RWPE2 (cell line): ENCODE data around the gene VIPR2.

Source experiments
- ATAC-seq: fragments of 200-7000 bp; cut with Tn5 transposase; 3 replicates; pipeline ENCODE4 v1.9.1; 2021; ENCODE audit warnings: low read depth
- DNase-seq: peaks from one replicate; pipeline ENCODE4 v3.0.0-alpha.2; 2020; ENCODE audit warnings: low spot score
- H3K27ac ChIP-seq: fragments of 450-650 bp; 2 replicates; pipeline ENCODE4 v1.5.1; 2017; ENCODE audit warnings: mild to moderate bottlenecking; ENCODE audit not compliant: poor library complexity, severe bottlenecking
- H3K27me3 ChIP-seq: fragments of 250-450 bp; sonication (Bioruptor Pico); 2 replicates; pipeline ENCODE4 v1.5.1; 2021; ENCODE audit warnings: mild to moderate bottlenecking, moderate library complexity; ENCODE audit not compliant: insufficient read depth, poor library complexity, severe bottlenecking
- H3K36me3 ChIP-seq: fragments of 250-450 bp; sonication (Bioruptor Pico); 2 replicates; pipeline ENCODE4 v1.5.1; 2020; ENCODE audit warnings: low read depth, mild to moderate bottlenecking, moderate library complexity
- H3K4me1 ChIP-seq: fragments of 250-450 bp; sonication (Bioruptor Pico); 2 replicates; pipeline ENCODE4 v1.5.1; 2021; ENCODE audit warnings: mild to moderate bottlenecking, moderate library complexity; ENCODE audit not compliant: insufficient read depth, poor library complexity, severe bottlenecking
- H3K4me3 ChIP-seq: fragments of 250-450 bp; sonication (Bioruptor Pico); 2 replicates; pipeline ENCODE4 v1.5.1; 2021; ENCODE audit warnings: mild to moderate bottlenecking, moderate library complexity; ENCODE audit not compliant: severe bottlenecking
- H3K9me3 ChIP-seq: fragments of 250-450 bp; sonication (Bioruptor Pico); 2 replicates; pipeline ENCODE4 v1.5.1; 2021; ENCODE audit warnings: mild to moderate bottlenecking, moderate library complexity; ENCODE audit not compliant: severe bottlenecking
- TF ChIP-seq, protein P1 (sequence below): fragments of 450-650 bp; IDR thresholded peaks from one replicate; pipeline ENCODE4 v1.5.1; 2017; ENCODE audit warnings: mild to moderate bottlenecking, moderate library complexity; ENCODE audit not compliant: poor library complexity, severe bottlenecking

VIPR2 gene

DNA sequence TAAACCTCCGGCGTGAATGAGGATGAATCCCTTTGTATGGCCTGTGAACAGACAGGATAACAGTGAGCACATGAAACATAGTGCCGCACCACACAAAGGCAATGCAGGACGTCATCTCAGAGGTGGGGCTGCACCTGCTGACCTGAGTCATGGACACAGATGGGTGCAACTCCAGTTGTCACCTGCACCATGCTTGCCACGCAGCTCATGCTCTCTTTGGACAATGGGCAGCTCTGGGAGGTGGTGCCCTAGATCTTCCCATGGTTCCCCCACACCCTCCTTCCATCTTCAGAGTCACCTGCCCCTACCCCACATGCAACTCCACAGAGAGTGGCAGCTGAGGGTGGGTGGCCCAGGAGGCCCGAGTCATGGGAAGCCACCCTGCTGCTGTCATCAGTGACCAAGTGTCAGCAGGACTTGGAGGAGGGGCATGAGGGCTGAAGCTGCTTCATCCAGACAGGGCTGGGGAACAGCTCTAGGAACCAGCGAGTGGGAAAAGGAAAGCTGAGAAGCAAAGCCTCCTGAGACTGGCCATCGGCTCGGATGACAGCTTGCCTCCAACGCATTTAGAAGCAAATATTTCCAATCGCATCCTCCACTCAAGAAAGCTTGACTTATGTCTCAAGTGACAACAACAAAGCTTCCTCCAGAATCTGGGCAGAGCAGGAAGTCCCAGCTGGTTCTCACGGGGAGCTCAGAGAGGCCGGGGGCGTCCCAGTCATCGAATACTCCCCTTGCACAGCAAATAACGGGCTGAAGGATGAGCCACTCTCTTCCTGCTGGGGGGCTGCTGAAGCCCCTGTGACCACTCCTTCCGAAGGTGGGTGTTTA lies 27.1 kb downstream of the VIPR2 start:
- Histone ChIP-seq H3K4me1 (no peaks in the 10 kb centered on the region), H3K36me3 (no peaks in the 10 kb centered on the region), H3K27ac (no peak overlapping the region), H3K9me3 (no peaks in the 10 kb centered on the region), H3K4me3 (no peak overlapping the region), H3K27me3 (peaks cover 11% of the 10 kb centered on the region)
- TF ChIP-seq, protein P1, sequence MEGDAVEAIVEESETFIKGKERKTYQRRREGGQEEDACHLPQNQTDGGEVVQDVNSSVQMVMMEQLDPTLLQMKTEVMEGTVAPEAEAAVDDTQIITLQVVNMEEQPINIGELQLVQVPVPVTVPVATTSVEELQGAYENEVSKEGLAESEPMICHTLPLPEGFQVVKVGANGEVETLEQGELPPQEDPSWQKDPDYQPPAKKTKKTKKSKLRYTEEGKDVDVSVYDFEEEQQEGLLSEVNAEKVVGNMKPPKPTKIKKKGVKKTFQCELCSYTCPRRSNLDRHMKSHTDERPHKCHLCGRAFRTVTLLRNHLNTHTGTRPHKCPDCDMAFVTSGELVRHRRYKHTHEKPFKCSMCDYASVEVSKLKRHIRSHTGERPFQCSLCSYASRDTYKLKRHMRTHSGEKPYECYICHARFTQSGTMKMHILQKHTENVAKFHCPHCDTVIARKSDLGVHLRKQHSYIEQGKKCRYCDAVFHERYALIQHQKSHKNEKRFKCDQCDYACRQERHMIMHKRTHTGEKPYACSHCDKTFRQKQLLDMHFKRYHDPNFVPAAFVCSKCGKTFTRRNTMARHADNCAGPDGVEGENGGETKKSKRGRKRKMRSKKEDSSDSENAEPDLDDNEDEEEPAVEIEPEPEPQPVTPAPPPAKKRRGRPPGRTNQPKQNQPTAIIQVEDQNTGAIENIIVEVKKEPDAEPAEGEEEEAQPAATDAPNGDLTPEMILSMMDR, result no peak
- DNase-seq, result peak; percentile 23
- ATAC-seq, result no peak

DNA sequence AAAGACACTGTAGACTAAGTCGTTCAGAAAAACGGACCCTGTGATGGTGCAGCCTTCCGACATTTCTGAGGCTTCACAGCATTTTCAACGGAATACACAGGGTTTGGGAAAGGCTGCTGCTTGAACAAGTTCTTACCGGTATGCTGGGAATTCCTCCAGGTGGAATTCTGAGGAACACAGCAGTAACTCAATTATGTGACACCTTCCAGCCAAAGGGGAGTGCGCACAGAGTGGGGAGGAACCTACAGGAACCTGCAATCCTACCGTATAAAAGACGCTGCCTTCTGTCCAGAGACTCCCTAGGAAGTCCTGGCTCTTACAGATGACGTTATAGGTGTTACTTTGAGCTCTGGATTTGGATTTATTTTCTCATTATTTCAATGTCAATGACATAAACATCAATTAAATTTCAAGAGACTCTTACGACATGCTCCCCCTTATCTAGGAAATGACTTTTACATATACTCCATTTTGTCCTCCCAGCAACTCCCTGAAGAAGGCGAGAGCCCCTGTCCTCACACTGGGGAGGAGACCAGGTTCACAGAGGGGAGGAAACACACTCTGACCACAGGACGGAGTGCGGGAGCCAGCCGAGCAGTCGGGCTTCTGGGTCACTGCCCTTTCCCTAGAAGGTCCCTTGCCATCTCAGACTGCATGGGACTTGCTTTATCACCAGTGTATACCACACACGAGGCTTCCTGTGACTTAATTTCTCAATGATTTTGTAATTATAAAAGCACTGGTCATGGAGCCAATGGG lies 27.9 kb downstream of the VIPR2 start:
- TF ChIP-seq, protein P1, result no peak
- Histone ChIP-seq H3K4me1 (no peaks in the 10 kb centered on the region), H3K4me3 (no peak overlapping the region), H3K9me3 (no peaks in the 10 kb centered on the region), H3K27ac (no peak overlapping the region), H3K36me3 (no peaks in the 10 kb centered on the region), H3K27me3 (peaks cover 11% of the 10 kb centered on the region)
- ATAC-seq (no peak), DNase-seq (no peak)

DNA sequence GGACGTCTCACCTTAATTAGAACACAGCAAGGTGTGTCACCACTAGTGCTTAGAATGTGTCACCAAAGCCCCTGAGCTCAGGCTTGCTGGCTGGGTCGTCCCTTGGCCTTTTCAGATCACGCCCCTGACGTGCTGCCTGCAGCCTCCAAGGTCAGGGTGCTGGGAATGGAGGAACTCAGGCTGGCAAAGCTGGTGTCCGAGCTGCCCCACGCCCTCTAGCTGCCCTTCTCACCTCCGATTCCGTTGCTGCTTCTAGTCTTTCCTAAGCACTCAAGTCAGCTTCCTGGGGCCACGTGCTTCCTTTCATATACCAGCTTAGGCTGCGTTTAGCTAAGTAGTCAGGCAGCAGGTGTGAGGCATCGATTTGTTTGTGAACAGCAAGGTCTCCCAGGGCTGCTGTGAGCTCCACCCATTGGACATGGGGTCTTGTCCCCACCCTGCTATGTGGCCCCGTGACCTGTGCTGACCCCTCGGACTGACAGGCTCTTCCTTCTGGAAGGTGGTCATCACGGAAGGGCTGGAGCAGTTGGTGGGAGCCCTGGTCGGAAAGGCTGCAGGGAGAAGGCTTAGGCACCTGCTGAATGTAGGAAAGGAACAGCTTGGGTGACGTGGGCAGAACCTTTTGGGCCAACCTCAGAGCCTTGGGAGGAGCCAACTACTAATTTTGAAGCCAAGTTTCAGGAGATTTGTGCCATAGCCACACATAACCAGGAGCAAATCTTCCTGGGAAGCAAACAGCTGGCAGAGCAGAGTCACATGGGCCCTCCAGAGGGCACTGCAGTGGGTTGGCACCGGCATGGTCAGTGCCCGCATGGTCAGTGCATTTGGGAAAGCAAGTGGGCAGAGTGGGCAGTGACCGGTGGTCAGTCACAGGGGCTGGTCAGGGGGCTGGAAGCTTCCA lies 28.8 kb downstream of the VIPR2 start:
- TF ChIP-seq, protein P1, result no peak
- ATAC-seq, result no peak
- H3K4me3 ChIP-seq, result no peak overlapping the region
- no peak overlapping the region for H3K27ac ChIP-seq
- no peaks in the 10 kb centered on the region for H3K4me1 ChIP-seq
- peak; percentile 24 for DNase-seq
- peaks cover 11% of the 10 kb centered on the region for H3K27me3 ChIP-seq
- H3K9me3 ChIP-seq, result no peaks in the 10 kb centered on the region
- H3K36me3 ChIP-seq, result no peaks in the 10 kb centered on the region

DNA sequence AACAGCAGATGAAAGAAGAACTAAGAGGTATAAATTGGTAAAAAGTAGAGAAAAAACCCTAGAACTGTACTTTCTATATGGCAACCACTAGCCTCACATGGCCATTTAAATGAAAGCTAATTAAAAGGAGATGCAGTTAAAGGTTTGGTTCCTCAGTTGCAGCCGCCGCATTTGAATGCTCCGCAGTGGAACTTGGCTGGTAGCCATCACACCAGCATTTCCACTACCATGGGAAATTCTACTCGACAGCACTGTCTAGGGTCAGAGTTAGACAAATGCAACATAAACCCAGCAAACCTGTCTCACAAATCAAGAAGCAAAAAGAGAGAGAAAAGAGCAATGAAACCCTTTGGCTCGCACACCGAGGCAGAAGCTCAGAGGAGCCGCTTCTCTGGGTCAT lies 29.7 kb downstream of the VIPR2 start:
- H3K36me3 ChIP-seq, result no peaks in the 10 kb centered on the region
- peaks cover 14% of the 10 kb centered on the region for H3K27me3 ChIP-seq
- no peaks in the 10 kb centered on the region for H3K4me1 ChIP-seq
- no peak overlapping the region for H3K4me3 ChIP-seq
- H3K9me3 ChIP-seq, result no peaks in the 10 kb centered on the region
- DNase-seq, result no peak
- ATAC-seq, result no peak
- H3K27ac ChIP-seq, result no peak overlapping the region
- TF ChIP-seq, protein P1, result no peak
